GM12878 (cell line): ENCODE measurements around the gene ZNF385A. TPM values are rescaled to one million over a fixed set of nuclear protein-coding genes. Genes with fewer than 3 reads are reported as not detected.

Experiments
- ATAC-seq: fragments of 200-7000 bp; cut with Tn5 transposase; 3 replicates; pipeline ENCODE4 v1.9.1; 2020; ENCODE audit warnings: mild to moderate bottlenecking, moderate library complexity
- BruUV-seq: library from RNA; stranded (reverse); fragments of 400-500 nt; replicated peaks from 2 replicates; lab custom pipeline; 2021; lab: Mats Ljungman, UMichigan
- CTCF ChIA-PET: fragments of 300-600 bp; sonication (Branson Sonifier 250); formaldehyde crosslinking; extraction: SDS; loops from one replicate; lab custom pipeline; 2021; ENCODE audit warnings: inconsistent platforms; lab: Yijun Ruan, JAX
- POLR2A ChIA-PET: fragments of 350-600 bp; formaldehyde crosslinking; extraction: SDS; loops from one replicate; lab custom pipeline; 2021; ENCODE audit warnings: inconsistent platforms; lab: Charles Lee
- RAD21 ChIA-PET: fragments of 300-600 bp; sonication (Branson Sonifier 250); formaldehyde crosslinking; loops from one replicate; lab custom pipeline; 2023; ENCODE audit warnings: antibody characterized with exemption; ENCODE audit not compliant: unreplicated experiment; lab: Charles Lee
- SMC1A ChIA-PET: fragments of 300-600 bp; sonication (Branson Sonifier 250); formaldehyde crosslinking; loops from one replicate; lab custom pipeline; 2023; ENCODE audit not compliant: unreplicated experiment, uncharacterized antibody; lab: Charles Lee
- DNase-seq: peaks from one replicate; pipeline ENCODE4 v3.0.0-alpha.2; 2011; ENCODE audit warnings: low read depth, low spot score
- FAIRE-seq: peaks from 3 replicates; lab custom pipeline; 2011; peaks lifted over from hg19 to GRCh38; lab: Jason Lieb, UNC
- H2AFZ ChIP-seq: 2 replicates; pipeline ENCODE4 v1.6.0; 2011; ENCODE audit warnings: low read depth, low read length, control low read depth; ENCODE audit not compliant: control insufficient read depth
- H3K27ac ChIP-seq: 2 replicates; pipeline ENCODE4 v1.5.1; 2011; ENCODE audit warnings: control low read depth; ENCODE audit not compliant: control insufficient read depth, insufficient read depth
- H3K27me3 ChIP-seq, 2 experiments: replicated peaks in 1 of 2; 2 replicates each; pipeline versions ENCODE4 v1.6.0 to v1.6.1; 2011; ENCODE audit warnings: low read length in 1 of 2; ENCODE audit not compliant: control insufficient read depth in 2 of 2, insufficient read depth in 2 of 2
- H3K36me3 ChIP-seq, 2 experiments: 2 replicates each; pipeline ENCODE4 v1.5.1; 2011; ENCODE audit warnings: low read length in 1 of 2; ENCODE audit not compliant: control insufficient read depth in 2 of 2, insufficient read depth in 2 of 2
- H3K4me1 ChIP-seq: 2 replicates; pipeline ENCODE4 v1.6.1; 2011; ENCODE audit warnings: mild to moderate bottlenecking, low read length, moderate library complexity, mixed read lengths; ENCODE audit not compliant: control insufficient read depth, insufficient read depth
- H3K4me2 ChIP-seq: 2 replicates; pipeline ENCODE4 v1.6.0; 2011; ENCODE audit warnings: control low read depth; ENCODE audit not compliant: control insufficient read depth, insufficient read depth
- H3K4me3 ChIP-seq: fragments of 200-600 bp; sonication (generic); 2 replicates; pipeline ENCODE4 v1.5.1; 2016
- H3K79me2 ChIP-seq: 2 replicates; pipeline ENCODE4 v1.6.0; 2011; ENCODE audit warnings: low read length; ENCODE audit not compliant: control insufficient read depth, insufficient read depth
- H3K9ac ChIP-seq: 2 replicates; pipeline ENCODE4 v1.8.0; 2011; ENCODE audit warnings: low read length, control low read depth, mixed read lengths; ENCODE audit not compliant: control insufficient read depth, insufficient read depth
- H3K9me3 ChIP-seq: replicated peaks from 3 replicates; pipeline ENCODE4 v1.5.1; 2011; ENCODE audit warnings: mild to moderate bottlenecking, low read length; ENCODE audit not compliant: control insufficient read depth, insufficient read depth
- H4K20me1 ChIP-seq: 2 replicates; pipeline ENCODE4 v1.6.0; 2011; ENCODE audit not compliant: control insufficient read depth, insufficient read depth
- BCL11A ChIP-seq: IDR thresholded peaks from 2 replicates; pipeline ENCODE4 v1.6.1; 2011; ENCODE audit warnings: low read depth, low read length
- CREM ChIP-seq: IDR thresholded peaks from 2 replicates; pipeline ENCODE4 v1.6.1; 2014; ENCODE audit warnings: antibody characterized with exemption, low read depth
- ESRRA ChIP-seq: IDR thresholded peaks from 2 replicates; pipeline ENCODE4 v1.6.1; 2012; ENCODE audit warnings: mild to moderate bottlenecking, low read length, improper control_type of control experiment
- HDGF ChIP-seq: fragments of 450-650 bp; IDR thresholded peaks from 2 replicates; pipeline ENCODE4 v1.6.1; 2016; ENCODE audit warnings: antibody characterized with exemption
- MEF2B ChIP-seq: fragments of 450-650 bp; IDR thresholded peaks from 2 replicates; pipeline ENCODE4 v1.6.1; 2018; ENCODE audit warnings: mild to moderate bottlenecking, moderate library complexity; ENCODE audit not compliant: partially characterized antibody, poor library complexity, severe bottlenecking
- MYB ChIP-seq: fragments of 150-350 bp; IDR thresholded peaks from 2 replicates; pipeline ENCODE4 v1.6.1; 2014; ENCODE audit warnings: mild to moderate bottlenecking, low read depth, low read length, borderline replicate concordance
- PML ChIP-seq: IDR thresholded peaks from 2 replicates; pipeline ENCODE4 v1.6.1; 2012; ENCODE audit warnings: low read length, inconsistent platforms
- TAF1 ChIP-seq: IDR thresholded peaks from 2 replicates; pipeline ENCODE4 v1.6.1; 2011; ENCODE audit warnings: mild to moderate bottlenecking, low read depth, low read length, borderline replicate concordance
- WGBS: methylation state at CpG from one replicate; pipeline ENCODE4 v1.1.6; 2016; ENCODE audit warnings: low lambda C conversion rate; ENCODE audit not compliant: insufficient replicate concordance, insufficient coverage; ENCODE audit errors: missing lambda C conversion rate; 5-methylcytosine and 5-hydroxymethylcytosine counted together
- in situ Hi-C: fragments of 300-500 bp; cut with MboI; formaldehyde crosslinking; loops from 9 replicates; pipeline ENCODE4 v1.14.3; 2018; ENCODE audit warnings: mixed read lengths
- intact Hi-C: fragments of 100-400 bp; cut with micrococcal nuclease; formaldehyde crosslinking; loops from one replicate; pipeline ENCODE4 v1.14.2; 2022; ENCODE audit not compliant: unreplicated experiment
- polyA plus RNA-seq, 11 experiments: library from polyadenylated mRNA; depleted of rRNA in 4 of 11; unstranded in 6 of 11; stranded (reverse) in 5 of 11; fragments of >200 nt; fragmentation: Nextera tagmentation in 4 of 11; fragmentation: Illumina TruSeq in 1 of 11; extraction: Ambion mirVana in 4 of 11; extraction: Trizol in 1 of 11; gene quantifications; 1 replicate in 1 of 11; 2 replicates in 10 of 11; pipeline versions ENCODE4 v1.2.1 to v1.2.3, GENCODE V29; 2011 to 2016; ENCODE audit warnings: inconsistent platforms in 2 of 11, missing spikeins in 2 of 11, low read depth in 1 of 11
- total RNA-seq, 4 experiments: library from RNA; depleted of rRNA in 3 of 4; stranded (reverse); fragments of >200 nt in 3 of 4; fragmentation: Illumina TruSeq in 1 of 4; extraction: Trizol in 1 of 4; gene quantifications; 2 replicates each; pipeline versions ENCODE4 v1.2.1 to v1.2.3, GENCODE V29; 2013 to 2021
- TF ChIP-seq, protein P1 (sequence below): fragments of 450-650 bp; IDR thresholded peaks from 2 replicates; pipeline ENCODE4 v1.6.1; 2016; ENCODE audit warnings: mild to moderate bottlenecking, moderate library complexity, borderline replicate concordance
- TF ChIP-seq, protein P2 (sequence below): fragments of 450-650 bp; IDR thresholded peaks from 2 replicates; pipeline ENCODE4 v1.6.1; 2016; ENCODE audit warnings: mild to moderate bottlenecking

ZNF385A gene
- total and polyA plus RNA-seq, 10 of the 15 experiments (the other 5 are each of a cell fraction or from before 2014, with no cell fraction given): 0.26 to 26.1 (median 4.9) TPM

DNA sequence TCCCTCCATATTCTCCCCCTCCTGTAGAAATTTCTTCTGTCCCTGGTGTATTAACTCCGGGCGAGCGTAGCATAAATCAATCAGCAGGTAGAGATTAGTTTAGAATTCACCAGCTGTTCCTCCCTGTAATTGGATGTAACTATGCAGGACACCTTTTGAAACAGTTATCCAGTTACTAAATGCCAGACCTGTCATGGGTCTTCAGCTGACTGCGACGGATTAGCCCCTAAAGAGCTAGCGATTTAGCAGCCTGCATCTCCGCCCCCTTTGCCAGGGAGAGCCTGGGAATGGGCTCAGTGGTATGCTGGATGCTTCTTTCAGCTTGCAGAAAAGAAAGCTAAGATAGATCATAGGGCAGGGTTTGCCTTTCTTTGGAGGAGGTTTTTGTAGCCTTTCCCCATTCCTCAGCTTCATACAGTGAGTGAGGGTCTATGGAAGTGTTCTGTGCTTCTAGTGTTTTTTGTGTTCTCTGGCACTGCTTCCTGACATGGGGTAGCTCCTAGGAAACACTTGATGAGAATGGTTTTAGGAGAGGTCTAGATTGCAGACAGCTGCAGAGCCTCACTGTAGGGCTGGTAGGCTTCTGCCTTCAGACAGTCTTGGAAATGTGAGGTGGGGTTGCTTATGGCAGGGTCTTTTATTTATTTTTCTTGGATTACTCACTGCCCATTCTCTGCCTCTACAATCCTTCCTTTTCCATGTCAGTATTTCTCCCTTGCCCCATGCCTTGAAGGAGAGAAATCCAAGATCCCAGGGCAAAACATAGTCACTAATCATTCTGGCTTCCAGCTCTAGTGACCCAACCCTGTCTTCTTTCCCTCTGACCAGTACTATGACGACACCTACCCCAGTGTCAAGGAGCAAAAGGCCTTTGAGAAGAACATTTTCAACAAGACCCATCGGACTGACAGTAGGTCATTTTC is 42.9 kb downstream of the ZNF385A start:
- ATAC-seq (no peak), DNase-seq (no peak), FAIRE-seq (no peak)
- ChIA-PET POLR2A (interaction anchor here (0.8 to 1.3 kb wide), 4 partner anchors 12 to 100 kb away, joined by 3 to 5 read pairs (median 4); partner anchors contain the start of gene COPZ1), CTCF (interaction anchor here (0.9 to 1.4 kb wide), 7 partner anchors 17 to 123 kb away, joined by 3 to 6 read pairs (median 4); partner anchors contain the start of gene COPZ1), SMC1A (interaction anchor here (1.0 to 1.1 kb wide), 3 partner anchors 9 to 83 kb away, joined by 3 to 5 read pairs (median 3); no protein-coding TSS in a partner anchor), RAD21 (no interaction called here)
- H3K9me3 ChIP-seq: no peaks in the 10 kb centered on the region
- over 99% methylated on average over 9 of the region's 9 CpGs for WGBS
- no peak overlapping the region for H3K4me2 ChIP-seq
- H3K27ac ChIP-seq: no peak overlapping the region
- TF ChIP-seq PML: no peak
- TF ChIP-seq MEF2B: no peak
- intact Hi-C loops: no loop called here
- in situ Hi-C loops: no loop called here
- H3K36me3 ChIP-seq: peaks cover 5 to 16% of the 10 kb centered on the region in 2 experiments
- H3K4me1 ChIP-seq: peaks cover 16% of the 10 kb centered on the region
- no peak overlapping the region for H3K4me3 ChIP-seq
- no peaks in the 10 kb centered on the region for H3K27me3 ChIP-seq
- no peaks in the 10 kb centered on the region for H3K79me2 ChIP-seq
- H4K20me1 ChIP-seq: no peaks in the 10 kb centered on the region
- no peak overlapping the region for H2AFZ ChIP-seq
- H3K9ac ChIP-seq: no peak overlapping the region
- BruUV-seq: no TSS peak

DNA sequence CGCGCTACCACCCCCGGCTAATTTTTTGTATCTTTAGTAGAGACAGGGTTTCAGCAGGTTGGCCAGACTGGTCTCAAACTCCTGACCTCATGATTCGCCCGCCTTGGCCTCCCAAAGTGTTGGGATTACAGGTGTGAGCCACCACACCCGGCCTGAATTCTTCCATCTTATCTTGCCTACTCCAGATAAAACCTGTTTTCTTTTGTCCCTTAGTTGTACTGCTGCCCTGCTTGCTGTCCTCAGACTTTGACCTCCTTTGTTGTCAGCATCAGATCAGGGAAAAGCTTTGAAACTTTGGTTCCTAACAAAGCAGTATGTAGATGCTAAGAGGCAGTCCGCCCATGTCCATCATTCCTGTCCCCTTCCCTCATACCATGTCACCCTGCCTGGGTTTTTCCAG is 43.7 kb downstream of the ZNF385A start:
- Histone ChIP-seq H3K79me2 (no peaks in the 10 kb centered on the region), H3K4me3 (no peak overlapping the region), H4K20me1 (no peaks in the 10 kb centered on the region), H3K27ac (no peak overlapping the region), H2AFZ (no peak overlapping the region), H3K9ac (no peak overlapping the region), H3K36me3 (peaks cover 5 to 14% of the 10 kb centered on the region in 2 experiments), H3K4me2 (no peak overlapping the region), H3K27me3 (no peaks in the 10 kb centered on the region), H3K4me1 (peaks cover 16% of the 10 kb centered on the region), H3K9me3 (no peaks in the 10 kb centered on the region)
- DNase-seq (no peak), FAIRE-seq (no peak), ATAC-seq (no peak)
- in situ Hi-C loops (no loop called here), intact Hi-C loops (no loop called here)
- POLR2A ChIA-PET: interaction anchor here (0.6 to 1.0 kb wide), 2 partner anchors 16 to 22 kb away, joined by 4 read pairs; partner anchors contain the start of gene COPZ1
- RAD21 ChIA-PET: no interaction called here
- BruUV-seq: no TSS peak
- CTCF ChIA-PET: interaction anchor here (0.9 to 1.4 kb wide), 4 partner anchors 18 to 89 kb away, joined by 3 to 6 read pairs (median 4); no protein-coding TSS in a partner anchor
- WGBS: 98% methylated on average over 7 of the region's 7 CpGs
- SMC1A ChIA-PET: interaction anchor here (1.0 kb wide), 1 partner anchor 10 kb away, joined by 3 read pairs; no protein-coding TSS in a partner anchor
- no peak for TF ChIP-seq CREM
- no peak for TF ChIP-seq BCL11A
- no peak for TF ChIP-seq TAF1
- TF ChIP-seq MYB: no peak
- no peak for TF ChIP-seq HDGF
- TF ChIP-seq ESRRA: no peak
- TF ChIP-seq, protein P1, sequence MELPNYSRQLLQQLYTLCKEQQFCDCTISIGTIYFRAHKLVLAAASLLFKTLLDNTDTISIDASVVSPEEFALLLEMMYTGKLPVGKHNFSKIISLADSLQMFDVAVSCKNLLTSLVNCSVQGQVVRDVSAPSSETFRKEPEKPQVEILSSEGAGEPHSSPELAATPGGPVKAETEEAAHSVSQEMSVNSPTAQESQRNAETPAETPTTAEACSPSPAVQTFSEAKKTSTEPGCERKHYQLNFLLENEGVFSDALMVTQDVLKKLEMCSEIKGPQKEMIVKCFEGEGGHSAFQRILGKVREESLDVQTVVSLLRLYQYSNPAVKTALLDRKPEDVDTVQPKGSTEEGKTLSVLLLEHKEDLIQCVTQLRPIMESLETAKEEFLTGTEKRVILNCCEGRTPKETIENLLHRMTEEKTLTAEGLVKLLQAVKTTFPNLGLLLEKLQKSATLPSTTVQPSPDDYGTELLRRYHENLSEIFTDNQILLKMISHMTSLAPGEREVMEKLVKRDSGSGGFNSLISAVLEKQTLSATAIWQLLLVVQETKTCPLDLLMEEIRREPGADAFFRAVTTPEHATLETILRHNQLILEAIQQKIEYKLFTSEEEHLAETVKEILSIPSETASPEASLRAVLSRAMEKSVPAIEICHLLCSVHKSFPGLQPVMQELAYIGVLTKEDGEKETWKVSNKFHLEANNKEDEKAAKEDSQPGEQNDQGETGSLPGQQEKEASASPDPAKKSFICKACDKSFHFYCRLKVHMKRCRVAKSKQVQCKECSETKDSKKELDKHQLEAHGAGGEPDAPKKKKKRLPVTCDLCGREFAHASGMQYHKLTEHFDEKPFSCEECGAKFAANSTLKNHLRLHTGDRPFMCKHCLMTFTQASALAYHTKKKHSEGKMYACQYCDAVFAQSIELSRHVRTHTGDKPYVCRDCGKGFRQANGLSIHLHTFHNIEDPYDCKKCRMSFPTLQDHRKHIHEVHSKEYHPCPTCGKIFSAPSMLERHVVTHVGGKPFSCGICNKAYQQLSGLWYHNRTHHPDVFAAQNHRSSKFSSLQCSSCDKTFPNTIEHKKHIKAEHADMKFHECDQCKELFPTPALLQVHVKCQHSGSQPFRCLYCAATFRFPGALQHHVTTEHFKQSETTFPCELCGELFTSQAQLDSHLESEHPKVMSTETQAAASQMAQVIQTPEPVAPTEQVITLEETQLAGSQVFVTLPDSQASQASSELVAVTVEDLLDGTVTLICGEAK: no peak
- TF ChIP-seq, protein P2, sequence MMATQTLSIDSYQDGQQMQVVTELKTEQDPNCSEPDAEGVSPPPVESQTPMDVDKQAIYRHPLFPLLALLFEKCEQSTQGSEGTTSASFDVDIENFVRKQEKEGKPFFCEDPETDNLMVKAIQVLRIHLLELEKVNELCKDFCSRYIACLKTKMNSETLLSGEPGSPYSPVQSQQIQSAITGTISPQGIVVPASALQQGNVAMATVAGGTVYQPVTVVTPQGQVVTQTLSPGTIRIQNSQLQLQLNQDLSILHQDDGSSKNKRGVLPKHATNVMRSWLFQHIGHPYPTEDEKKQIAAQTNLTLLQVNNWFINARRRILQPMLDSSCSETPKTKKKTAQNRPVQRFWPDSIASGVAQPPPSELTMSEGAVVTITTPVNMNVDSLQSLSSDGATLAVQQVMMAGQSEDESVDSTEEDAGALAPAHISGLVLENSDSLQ: no peak
